Fibroblast of skin of scalp (primary cell): ENCODE measurements around the gene TIFAB.

ENCODE experiments used
- DNase-seq: peaks from one replicate; pipeline ENCODE4 v3.0.0-alpha.2; 2013

TIFAB gene

DNA sequence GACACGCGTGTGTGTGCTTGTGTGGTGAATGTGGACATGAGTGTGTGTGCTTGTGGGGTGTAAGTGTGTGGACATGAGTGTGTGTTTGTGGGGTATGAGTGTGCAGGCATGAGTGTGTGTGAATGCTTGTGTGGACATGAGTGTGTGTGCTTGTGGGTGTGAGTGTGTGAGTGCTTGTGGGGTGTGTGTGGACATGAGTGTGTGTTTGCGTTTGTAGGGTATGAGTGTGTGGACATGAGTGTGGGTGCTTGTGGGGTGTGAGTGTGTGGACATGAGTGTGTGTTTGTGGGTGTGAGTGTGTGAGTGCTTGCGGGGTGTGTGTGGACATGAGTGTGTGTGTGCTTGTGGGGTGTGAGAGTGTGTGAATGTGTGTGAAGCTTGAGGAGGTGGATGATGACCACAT is 29.8 kb upstream of the TIFAB start:
- no peak for DNase-seq

DNA sequence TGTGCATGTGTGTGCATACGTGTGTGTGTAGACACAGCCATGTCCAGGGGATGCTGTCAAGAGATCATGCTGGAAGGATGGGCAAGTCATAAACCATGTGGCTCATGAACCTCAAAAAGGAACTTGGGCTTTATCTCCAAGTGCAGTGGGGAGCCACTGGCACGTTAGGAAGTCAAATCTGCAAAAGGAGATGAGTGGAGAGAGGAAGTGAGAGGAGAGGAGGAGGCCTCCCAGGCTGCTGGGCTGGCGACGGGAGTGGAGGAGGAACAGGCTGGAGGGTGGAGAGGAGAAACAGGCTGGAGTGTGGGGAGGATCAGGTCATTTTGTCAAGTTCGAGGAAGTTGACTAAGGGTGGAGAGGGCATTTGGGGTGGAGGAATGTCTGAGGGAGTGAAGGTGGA is 29.2 kb upstream of the TIFAB start:
- DNase-seq, result no peak

DNA sequence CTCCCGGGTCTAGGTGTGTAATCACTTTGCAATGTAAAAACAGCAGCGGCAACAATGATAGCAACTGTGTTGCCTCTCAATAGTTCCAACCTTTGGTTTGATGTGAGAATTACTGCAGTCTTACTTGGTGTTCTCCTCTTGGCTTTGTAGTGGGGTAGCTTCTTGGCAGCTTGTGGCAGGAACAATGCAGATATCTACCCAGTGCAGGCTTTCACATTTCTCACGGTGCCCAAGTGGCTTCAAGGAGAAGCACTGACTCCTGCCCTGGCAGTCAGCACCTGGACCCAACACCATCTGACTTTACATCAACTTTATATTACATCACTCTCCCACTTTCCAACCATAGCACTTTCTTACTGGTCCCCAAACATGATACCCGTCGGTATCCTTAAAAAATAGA is 28.4 kb upstream of the TIFAB start:
- DNase-seq, result no peak

DNA sequence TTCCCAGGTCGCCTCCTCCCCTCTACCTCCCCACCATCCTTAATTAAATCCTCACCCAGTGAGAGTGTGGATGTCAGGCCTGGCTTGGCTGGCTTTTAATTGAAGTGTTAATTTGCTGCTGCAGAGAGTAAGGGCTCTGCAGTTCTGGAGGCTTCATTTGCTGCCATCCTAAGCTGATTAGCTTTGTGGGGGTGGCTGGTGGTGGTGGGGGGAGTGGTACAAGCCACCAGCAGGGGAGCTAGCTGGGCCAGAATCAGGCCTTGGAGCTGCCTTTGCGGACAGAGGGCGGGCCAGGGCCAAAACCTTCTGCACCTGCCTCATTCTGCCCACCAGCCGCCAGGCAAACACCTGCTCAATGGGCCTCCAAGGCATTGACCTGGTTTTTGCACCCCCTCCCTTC is 26.8 kb upstream of the TIFAB start:
- DNase-seq, result no peak

DNA sequence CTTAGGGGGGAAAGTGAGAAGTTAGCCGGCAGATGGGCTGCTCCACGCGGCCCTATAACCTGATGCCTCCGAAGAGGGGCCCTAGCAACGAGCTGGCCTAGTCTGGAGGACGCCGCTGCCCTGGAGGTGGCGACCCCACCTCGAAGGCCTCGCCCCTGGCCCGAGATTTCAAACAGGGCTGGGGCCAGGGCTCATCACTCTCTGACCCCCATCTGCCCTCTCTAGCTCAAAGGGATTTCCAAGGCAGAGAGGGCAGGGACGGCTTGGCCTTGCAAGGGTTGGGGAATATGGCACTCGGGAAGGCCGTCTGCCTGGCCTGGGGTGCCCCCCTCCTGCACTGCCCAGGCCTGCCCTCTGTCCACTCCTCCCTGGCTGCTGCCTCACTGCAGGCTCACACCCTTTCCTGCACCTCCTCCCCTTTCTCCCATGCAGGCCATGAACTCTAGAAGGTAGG is 25.5 kb upstream of the TIFAB start:
- DNase-seq, result no peak

DNA sequence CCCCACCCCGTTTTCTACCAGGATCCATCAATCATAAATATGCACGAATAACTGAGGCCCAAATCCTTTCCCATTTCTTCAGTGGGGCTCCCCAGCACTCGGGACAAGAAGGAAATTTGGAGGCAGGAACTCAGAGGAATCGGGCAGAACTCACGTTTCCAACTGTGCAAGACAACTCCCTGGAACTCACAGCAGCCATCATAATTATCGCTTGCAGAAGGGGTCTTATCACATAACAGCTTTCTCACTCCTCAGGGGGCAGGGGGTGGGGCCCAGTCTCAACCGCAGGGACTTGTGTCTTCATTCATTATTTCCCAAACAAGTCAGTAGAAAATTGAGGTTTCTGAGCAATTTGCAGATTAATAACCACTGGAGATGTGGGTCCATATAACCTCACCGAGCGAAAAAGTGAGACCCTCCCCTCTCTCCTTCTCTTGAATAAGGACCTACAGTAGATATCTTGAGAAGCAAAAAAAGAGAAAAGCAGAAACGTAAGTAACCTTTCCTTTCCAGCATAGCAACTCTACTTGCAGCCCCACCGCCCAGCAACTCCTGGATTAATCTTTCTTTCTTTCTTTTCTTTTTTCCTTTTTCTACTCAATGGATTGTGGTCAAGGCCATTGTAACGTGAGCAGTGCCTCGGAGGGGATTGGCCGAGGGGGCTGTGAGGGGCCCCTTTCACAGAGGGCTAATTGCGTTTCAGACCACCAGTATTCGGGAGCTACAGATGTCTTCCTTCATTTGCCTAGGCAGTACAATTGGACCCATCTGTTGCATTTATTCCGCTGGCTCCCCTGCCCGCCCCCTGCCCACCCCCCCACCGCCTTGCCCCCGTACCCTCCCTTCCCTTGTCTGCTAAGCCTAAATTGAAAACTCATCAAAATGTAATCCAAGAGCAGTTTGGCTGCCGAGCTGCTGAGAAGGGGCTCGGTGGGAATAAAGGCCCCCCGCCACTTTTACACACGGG is 24.7 kb upstream of the TIFAB start:
- DNase-seq, result no peak

DNA sequence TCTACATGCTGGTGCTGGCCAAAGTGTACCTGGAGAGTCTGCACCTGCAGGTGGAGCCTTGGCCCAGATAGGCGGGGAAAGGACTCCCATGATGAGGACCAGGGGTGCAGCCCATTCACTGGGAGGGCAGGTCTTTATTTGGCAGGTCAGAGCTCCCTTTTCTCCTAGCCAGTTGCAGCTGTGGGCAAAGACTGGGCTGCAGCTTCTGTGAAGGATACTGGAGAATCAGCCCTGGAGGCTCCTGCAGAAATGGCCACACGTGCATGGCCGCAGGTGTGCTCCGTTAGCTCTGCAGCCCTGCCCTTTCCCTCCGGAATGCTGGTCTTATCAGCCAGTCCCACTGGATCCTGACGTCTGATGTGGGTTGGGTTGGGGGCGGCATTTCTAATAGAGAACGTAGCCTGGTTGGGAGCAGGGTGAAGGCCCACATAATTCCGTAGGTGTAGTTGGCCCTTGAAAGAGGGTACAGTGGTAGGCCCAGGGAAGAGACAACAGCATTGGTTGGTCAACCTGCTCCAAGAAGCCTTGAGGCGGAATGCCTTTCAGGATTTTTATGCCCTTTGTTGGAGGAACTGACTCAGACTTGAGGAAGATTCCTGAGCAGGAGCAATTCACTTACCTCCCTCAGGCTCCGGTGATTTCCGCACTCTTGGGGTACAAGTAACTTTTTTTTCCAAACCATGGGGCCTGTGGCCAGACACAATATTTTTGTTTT is 22.0 kb upstream of the TIFAB start:
- DNase-seq, result no peak

DNA sequence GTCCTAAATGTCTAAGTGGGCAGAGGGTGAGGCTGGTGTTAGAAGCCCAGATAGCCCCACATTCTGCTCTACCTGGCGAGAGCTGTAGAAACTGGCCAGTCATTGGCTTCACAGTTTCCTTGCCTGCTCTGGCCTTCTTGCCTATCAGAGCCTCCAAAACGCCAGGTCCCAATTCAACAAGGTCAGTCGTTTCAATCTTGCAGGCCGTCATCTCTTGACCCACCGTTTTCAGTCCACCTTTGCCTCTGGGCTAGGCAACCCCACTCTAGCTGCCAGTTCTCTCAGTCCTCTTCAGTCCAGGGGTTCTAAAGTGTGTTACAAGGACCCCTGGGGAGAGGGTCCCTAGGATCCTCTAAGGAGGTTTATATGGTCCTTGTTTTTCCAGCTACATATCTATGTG is 20.0 kb upstream of the TIFAB start:
- no peak for DNase-seq

DNA sequence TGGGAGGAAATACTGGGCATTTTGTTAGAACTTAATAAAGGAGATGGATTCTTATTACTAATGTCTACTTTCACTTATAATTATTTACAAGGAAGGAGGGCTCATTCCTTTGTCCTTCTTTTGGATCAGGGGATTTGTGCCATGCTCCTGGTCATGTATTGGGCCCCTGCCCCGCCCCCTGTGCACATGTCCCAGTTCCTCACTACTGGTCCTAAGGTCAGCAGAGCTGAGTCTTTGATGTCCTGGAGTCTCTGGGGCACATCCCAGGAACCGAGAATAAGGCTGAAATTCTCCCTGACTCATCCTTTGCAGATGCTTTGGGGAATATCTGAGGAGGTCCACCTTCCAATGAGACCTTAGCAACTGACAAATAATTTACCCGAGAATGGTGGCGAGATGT is 19.6 kb upstream of the TIFAB start:
- no peak for DNase-seq

DNA sequence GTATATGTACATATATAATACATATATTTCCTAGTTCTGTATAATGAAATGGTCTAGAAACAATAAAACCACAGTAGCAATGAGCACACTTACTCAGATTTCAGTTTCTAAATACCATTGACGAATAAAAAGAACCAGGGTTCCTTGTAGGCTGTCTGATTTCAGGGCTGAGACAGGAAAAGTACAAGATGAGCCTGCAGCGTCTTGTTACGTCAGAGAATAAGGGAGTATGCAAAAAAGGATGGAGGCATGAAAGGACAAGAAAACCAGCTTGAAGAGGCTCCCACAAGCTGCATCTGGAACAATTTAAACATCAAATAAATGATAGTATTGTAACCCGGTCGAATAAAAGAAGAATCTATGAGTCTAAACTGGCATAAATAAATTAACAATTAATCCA is 17.8 kb upstream of the TIFAB start:
- DNase-seq, result no peak

DNA sequence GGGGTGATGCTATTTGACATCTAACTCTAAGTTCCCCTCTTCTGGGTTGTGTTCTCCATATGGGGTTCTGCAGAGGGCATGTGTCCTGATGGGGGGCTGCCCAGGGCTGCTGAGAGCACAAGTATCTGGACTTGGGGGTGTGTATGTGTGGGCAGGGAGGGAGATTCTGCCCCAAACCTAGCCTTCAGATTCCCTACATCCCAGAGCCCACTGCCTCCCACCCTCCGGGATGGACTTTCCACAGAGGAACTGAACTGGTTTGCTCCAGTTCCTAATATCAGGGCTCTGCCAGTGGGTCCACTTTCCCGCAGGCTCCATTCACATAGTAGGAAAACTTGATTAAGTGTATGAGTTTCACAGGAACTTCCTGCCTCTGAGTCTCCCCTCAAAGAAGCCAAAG is 16.4 kb upstream of the TIFAB start:
- DNase-seq, result no peak

DNA sequence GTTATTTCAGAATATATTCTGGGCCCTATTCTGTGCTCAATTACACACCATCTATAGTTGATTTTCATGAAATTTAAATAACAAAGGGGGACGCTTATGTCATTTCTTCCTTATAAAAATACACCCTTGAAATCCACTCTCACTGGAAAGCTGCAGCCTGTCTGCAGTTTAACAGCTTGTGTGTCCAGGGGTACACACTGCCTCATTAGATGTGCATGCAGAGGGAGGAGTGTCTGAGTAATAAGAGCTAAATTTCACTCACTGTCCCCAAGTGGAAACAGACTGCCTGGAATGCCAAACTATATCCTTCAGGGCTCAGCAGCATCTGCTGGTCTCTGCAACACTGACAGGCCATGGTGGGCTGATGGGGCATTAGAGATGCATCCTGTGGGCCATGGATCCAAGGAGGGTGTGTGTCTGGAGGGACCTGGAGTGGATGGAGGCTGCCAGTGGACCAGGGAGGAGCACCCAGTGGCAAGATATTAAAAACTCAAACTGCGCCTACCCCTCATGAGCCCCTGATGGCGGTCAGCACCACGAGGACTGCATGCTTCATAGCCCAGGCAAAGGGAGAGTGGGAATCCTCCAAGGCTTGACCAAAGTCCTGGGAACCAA is 15.8 kb upstream of the TIFAB start:
- no peak for DNase-seq

DNA sequence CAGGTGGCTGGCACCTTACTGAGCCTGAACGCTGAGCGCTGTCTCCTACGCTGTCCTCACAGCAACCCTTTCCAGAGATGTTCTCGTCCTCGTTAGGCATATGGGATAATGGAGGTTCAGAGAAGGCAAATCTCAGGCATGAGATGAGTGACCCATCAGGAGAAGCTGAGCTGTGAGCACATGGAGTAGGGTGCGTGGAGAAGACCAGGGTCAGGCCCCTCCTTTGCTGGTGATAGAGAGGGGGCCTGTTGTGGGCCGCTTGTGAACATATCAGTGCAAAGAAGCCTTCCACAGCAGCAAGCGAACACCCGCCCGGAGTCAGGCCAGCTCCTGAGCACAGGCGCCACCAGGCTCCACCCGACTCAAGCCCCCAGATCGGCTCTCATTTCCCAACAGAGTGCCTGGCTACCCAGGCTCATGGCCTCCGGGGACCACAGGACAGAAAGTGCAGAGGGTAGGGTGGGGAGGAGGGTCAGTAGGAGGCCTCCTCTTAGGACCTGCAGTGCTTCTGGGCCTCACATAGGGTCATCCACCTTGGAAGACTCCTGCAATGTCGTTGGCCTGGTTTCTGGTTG is 15.0 kb upstream of the TIFAB start:
- no peak for DNase-seq

DNA sequence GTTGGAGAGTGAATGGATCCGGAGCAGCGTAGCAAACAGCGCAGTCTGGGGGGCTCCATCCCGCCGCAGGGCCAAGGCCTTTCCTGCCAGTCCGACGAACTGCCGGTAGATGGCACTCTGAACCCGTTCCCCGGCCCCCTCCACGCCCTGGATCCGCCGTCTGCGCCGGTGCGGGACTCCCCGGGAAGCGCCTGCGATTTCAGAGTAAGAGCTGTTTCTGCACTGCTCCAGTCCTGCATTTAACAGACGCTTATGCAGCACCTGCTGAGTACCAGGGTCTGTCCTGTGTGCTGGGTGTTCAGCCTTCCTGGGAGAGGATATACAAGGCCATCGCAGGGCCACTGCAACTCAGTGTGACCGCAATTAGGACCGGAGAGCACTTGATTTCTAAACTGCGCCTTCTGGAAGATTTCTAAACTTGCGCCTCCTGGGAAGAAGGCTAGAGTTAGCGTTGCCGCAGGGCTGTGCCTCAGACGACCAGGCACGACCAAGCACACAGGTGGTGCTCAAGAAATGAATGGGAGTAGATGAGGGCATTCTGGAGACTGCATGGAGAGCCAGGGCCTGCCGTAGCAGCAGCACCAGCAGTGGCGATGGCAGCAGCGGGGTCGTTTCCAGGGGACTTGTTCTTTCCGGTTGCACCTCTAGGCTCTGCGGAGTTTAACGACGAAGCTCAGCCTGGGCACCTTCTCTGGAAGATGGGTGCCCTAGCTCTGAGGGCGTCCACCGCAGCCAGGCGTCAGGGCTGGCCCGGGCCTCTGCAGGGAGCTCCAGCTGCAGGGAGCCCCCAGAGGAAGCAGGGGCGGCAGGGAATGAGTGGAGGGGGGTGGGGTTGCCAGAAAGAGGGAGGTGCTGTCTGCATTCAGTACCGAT is 14.3 kb upstream of the TIFAB start:
- DNase-seq, result peak; percentile 64

DNA sequence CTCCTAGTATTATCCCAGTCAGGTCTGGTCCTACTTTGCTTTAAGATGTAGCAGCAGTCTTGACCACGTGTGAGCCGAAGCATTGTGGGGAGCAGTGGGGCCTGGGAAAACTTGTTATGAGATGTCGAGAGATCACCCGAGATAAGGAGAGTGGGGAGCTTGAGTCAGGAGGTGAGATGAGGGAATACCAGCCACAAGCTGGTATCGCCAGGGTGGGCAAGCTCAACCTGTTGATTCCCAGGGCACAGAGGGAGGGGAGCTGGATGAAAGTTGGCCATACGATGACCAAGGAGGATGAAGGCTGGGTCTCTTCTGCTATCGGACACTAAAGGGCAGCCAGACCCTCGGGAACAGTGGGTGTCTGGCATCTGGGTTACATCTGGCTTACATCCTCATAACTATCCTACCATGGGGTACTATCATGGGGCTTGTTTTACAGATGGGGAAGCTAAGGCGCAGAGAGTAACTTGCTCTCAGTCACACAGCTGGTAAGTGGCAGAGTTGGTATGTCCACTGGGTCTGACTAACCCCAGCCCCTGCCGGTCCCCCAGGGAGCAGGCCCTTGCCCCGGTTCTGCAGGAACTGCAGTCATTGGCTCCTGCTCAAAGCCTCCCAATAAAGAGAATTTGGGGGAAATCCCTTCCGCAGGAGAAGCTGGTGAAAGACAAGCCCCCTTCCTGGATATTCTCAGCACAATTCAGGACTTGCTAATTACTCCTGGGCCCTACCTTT is 13.4 kb upstream of the TIFAB start:
- DNase-seq, result no peak

DNA sequence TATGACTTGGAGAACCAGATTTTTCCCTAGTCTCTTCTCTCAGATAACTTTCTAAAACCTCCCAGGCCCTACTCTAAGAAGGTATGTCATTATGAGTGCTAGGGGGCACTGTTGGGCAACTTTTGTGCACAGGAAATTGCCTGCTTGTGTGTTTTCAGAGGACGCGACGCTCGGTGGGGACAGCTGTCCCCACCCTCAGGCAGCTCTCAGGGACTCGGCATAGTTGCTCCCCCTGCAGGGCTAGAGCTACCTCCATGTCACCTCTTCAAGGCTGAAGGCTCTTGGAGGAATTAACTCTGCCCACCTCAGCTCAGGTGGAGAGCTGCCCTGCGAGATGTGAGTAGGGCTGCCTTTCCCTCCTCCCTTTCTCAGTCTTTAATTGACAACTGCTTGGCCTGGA is 10.2 kb upstream of the TIFAB start:
- DNase-seq, result peak; percentile 55

DNA sequence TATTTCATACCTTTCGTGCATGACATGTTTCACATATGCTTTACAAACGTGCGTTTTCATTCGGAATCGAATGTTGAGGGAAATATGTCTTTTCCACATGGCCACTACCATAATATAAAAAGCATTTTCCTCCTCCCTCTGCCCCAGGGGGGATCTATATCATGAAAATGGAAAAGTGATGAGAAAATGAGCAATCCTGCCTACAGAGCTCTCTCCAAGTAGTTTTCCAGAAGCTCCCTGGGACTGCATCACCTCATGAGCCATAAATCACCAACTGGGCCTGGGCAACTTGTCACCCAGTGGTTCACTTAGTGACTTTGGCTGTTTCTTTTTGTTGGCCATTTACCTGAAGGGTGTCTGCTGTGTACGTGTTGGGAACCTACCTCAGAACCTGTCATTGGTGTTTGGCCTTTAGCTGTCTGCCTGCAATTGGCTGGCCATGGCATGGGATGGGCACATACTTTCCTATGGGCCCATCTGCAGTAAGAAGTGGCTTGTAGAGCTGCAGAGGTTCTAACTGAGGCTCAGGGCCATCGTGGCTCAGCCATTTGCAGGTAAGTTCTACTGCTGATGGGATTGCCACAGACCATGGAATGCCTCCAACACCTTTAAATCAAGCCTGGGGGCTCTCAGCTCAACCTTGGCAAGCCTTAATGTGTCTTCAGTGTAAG is 9.5 kb upstream of the TIFAB start:
- no peak for DNase-seq

DNA sequence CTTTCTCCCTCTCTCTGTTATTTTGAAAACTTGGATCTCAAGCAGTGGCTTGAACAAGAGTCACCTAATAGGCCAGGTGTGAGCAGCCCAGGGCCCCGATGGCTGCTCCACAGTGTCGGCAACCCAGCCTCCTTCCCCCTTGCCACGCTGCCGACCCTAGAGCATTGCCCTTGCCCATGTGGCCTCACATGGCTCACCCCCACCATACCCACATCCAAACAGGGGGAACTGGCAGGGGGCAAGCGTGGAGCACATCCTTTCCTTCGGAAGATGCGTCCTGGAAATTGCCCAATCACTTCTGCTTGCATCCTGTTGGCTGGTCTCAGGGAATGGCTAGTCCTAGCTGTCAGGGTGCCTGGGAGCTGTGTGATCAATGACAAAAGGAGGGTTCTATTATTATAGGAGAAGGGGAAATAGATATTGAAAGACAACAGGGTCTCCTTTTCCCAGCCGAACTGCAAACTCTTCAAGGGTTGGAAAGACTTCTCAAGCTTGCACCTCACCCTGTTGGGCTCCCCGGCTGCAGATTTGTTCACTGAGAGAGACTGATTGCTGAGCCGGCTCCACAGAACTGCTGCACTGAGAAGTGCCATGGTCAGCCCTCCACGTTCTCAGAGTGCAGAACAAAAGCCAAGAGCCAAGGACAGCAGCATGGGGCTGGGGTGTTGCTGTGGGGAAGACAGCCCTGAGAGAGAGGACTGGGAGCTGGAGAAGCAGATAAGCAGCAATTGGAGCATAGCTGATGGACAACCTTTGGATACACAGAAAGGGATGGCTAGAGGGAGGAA is 8.3 kb upstream of the TIFAB start:
- DNase-seq, result no peak

DNA sequence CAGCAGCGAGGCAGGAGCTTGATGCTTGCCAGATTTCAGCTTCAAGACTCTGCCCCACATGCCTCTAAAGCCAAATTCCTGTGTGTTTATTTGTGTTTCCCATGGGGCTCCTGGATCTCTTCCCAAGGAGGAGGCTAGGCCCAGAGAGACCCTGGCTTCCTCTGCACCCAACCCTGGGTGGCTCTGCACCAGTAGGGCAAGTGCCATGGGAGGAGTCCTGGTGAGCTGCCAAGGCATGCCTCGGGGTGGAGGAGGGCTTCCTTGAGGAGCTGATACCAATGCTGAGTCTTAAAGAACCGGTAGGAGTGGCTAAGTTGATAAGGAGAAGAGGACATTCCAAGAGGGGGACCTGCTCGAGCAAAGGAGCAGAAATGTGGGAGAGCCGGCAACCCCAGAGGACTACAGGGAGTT is 6.8 kb upstream of the TIFAB start:
- peak; percentile 52 for DNase-seq

DNA sequence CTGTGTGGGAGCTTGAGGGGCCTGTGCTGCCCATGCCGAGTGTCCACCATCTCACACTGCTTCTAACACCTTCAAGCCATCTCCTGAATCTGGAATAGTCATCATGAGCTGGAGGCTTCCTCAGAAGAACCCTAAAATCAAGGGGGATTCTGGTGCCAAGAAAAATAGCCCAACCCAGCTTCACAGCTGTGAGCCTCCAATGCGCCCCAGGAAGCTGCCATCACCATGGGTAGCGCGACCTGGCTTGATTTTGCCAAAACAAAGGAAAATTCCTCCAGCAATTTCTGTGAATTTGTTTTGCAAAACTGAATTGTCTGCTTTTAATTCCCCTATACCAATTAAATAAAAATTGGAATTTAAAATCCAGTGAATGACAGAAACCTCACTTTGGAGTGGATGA is 6.2 kb upstream of the TIFAB start:
- DNase-seq, result no peak
